Smooth muscle cell (in vitro differentiated cells): ENCODE results near the gene RAI14. TPM values are rescaled to one million over a fixed set of nuclear protein-coding genes. Genes with fewer than 3 reads are reported as not detected.

Experiments used
- DNase-seq: peaks from one replicate; lab custom pipeline; 2025; ENCODE audit not compliant: unreplicated experiment; lab: John Stamatoyannopoulos, UW
- H2AFZ ChIP-seq: fragments of 200-600 bp; sonication (generic); 2 replicates; pipeline ENCODE4 v1.6.0; 2016; ENCODE audit warnings: antibody characterized with exemption, low read depth, mild to moderate bottlenecking
- H3F3A ChIP-seq: fragments of 200-600 bp; sonication (generic); 2 replicates; pipeline ENCODE4 v1.6.0; 2017; ENCODE audit warnings: antibody characterized with exemption, low read depth
- H3K27ac ChIP-seq: fragments of 200-600 bp; sonication (generic); 2 replicates; pipeline ENCODE4 v1.5.1; 2016; ENCODE audit warnings: low read depth, mild to moderate bottlenecking
- H3K27me3 ChIP-seq: fragments of 200-600 bp; sonication (generic); 2 replicates; pipeline ENCODE4 v1.6.1; 2016; ENCODE audit warnings: low read depth, mild to moderate bottlenecking
- H3K36me3 ChIP-seq: fragments of 200-600 bp; sonication (generic); 2 replicates; pipeline ENCODE4 v1.5.1; 2016; ENCODE audit warnings: low read depth
- H3K4me1 ChIP-seq: fragments of 200-600 bp; sonication (generic); 2 replicates; pipeline ENCODE4 v1.5.1; 2016; ENCODE audit warnings: low read depth
- H3K4me2 ChIP-seq: fragments of 200-600 bp; sonication (generic); 2 replicates; pipeline ENCODE4 v1.6.0; 2016; ENCODE audit warnings: mild to moderate bottlenecking
- H3K4me3 ChIP-seq: fragments of 200-600 bp; sonication (generic); 2 replicates; pipeline ENCODE4 v1.5.1; 2016; ENCODE audit warnings: mild to moderate bottlenecking
- H3K79me2 ChIP-seq: fragments of 200-600 bp; sonication (generic); 2 replicates; pipeline ENCODE4 v1.6.0; 2016; ENCODE audit warnings: low read depth, mild to moderate bottlenecking
- H3K9ac ChIP-seq: fragments of 200-600 bp; sonication (generic); 2 replicates; pipeline ENCODE4 v1.6.0; 2016; ENCODE audit warnings: low read depth
- H3K9me3 ChIP-seq: fragments of 200-600 bp; sonication (generic); replicated peaks from 2 replicates; pipeline ENCODE4 v1.5.1; 2016; ENCODE audit warnings: low read depth
- H4K20me1 ChIP-seq: fragments of 200-600 bp; sonication (generic); 2 replicates; pipeline ENCODE4 v1.6.0; 2016; ENCODE audit warnings: low read depth
- CTCF ChIP-seq: fragments of 200-600 bp; sonication (generic); IDR thresholded peaks from 2 replicates; pipeline ENCODE4 v1.5.1; 2017; ENCODE audit warnings: borderline replicate concordance, mild to moderate bottlenecking, antibody characterized with exemption; ENCODE audit not compliant: insufficient read depth, poor library complexity, severe bottlenecking
- WGBS: methylation state at CpG from one replicate; pipeline ENCODE4 v1.1.7; 2016; ENCODE audit warnings: low lambda C conversion rate; 5-methylcytosine and 5-hydroxymethylcytosine counted together
- polyA plus RNA-seq: library from polyadenylated mRNA; unstranded; fragments of >200 nt; fragmentation: Nextera tagmentation; extraction: Ambion mirVana; gene quantifications from 2 replicates; pipeline ENCODE4 v1.2.1, GENCODE V29; 2016
- total RNA-seq: library from RNA; depleted of rRNA; stranded (reverse); fragments of >200 nt; gene quantifications from 2 replicates; pipeline ENCODE4 v1.2.3, GENCODE V29; 2014

RAI14 gene
- total and polyA plus RNA-seq, 2 experiments from 2014 or later, result 111 to 209 TPM

GRCh38 chr5:34666392-34667080 is 10.4 kb downstream of the RAI14 start:
- Histone ChIP-seq H3K79me2 (peaks cover 98% of the 10 kb centered on the region), H3K4me3 (no peak overlapping the region), H3K4me2 (no peak overlapping the region), H3K27ac (peak overlapping the region; percentile 20), H3K4me1 (peaks cover 9% of the 10 kb centered on the region), H4K20me1 (peaks cover 89% of the 10 kb centered on the region), H2AFZ (no peak overlapping the region), H3K36me3 (no peaks in the 10 kb centered on the region), H3K27me3 (no peaks in the 10 kb centered on the region), H3K9ac (no peak overlapping the region), H3F3A (peaks cover 9% of the 10 kb centered on the region), H3K9me3 (no peaks in the 10 kb centered on the region)
- 64% methylated on average over 8 of the region's 8 CpGs for WGBS
- no peak for TF ChIP-seq CTCF
- no peak for DNase-seq

GRCh38 chr5:34667705-34668104 is 11.6 kb downstream of the RAI14 start:
- H2AFZ ChIP-seq, result no peak overlapping the region
- peaks cover 4% of the 10 kb centered on the region for H3F3A ChIP-seq
- no peak overlapping the region for H3K9ac ChIP-seq
- DNase-seq, result no peak
- peaks cover 91% of the 10 kb centered on the region for H4K20me1 ChIP-seq
- H3K9me3 ChIP-seq, result no peaks in the 10 kb centered on the region
- no peak overlapping the region for H3K4me2 ChIP-seq
- peaks cover 10% of the 10 kb centered on the region for H3K4me1 ChIP-seq
- no peaks in the 10 kb centered on the region for H3K27me3 ChIP-seq
- peaks cover 98% of the 10 kb centered on the region for H3K79me2 ChIP-seq
- no peak overlapping the region for H3K4me3 ChIP-seq
- no peak for TF ChIP-seq CTCF
- 71% methylated on average over 5 of the region's 5 CpGs for WGBS
- no peaks in the 10 kb centered on the region for H3K36me3 ChIP-seq
- peak overlapping the region; percentile 20 for H3K27ac ChIP-seq

GRCh38 chr5:34669931-34670516 is 13.9 kb downstream of the RAI14 start:
- peaks cover 4% of the 10 kb centered on the region for H3F3A ChIP-seq
- peaks cover 97% of the 10 kb centered on the region for H4K20me1 ChIP-seq
- no peak for TF ChIP-seq CTCF
- H3K4me3 ChIP-seq, result no peak overlapping the region
- H3K9ac ChIP-seq, result no peak overlapping the region
- DNase-seq, result no peak
- H3K4me1 ChIP-seq, result peaks cover 15% of the 10 kb centered on the region
- peaks cover 100% of the 10 kb centered on the region for H3K79me2 ChIP-seq
- H2AFZ ChIP-seq, result no peak overlapping the region
- H3K27ac ChIP-seq, result no peak overlapping the region
- WGBS, result 75% methylated on average over 7 of the region's 7 CpGs
- no peak overlapping the region for H3K4me2 ChIP-seq
- H3K27me3 ChIP-seq, result no peaks in the 10 kb centered on the region
- H3K36me3 ChIP-seq, result no peaks in the 10 kb centered on the region
- H3K9me3 ChIP-seq, result no peaks in the 10 kb centered on the region
